ENCODE results near the gene ELL. TPM values are rescaled to one million over a fixed set of nuclear protein-coding genes. Genes with fewer than 3 reads are reported as not detected.

Gene ELL
- polyA plus RNA-seq, 1 of the 3 experiments (the other 2 are of a cell fraction), result 7.4 TPM

DNA sequence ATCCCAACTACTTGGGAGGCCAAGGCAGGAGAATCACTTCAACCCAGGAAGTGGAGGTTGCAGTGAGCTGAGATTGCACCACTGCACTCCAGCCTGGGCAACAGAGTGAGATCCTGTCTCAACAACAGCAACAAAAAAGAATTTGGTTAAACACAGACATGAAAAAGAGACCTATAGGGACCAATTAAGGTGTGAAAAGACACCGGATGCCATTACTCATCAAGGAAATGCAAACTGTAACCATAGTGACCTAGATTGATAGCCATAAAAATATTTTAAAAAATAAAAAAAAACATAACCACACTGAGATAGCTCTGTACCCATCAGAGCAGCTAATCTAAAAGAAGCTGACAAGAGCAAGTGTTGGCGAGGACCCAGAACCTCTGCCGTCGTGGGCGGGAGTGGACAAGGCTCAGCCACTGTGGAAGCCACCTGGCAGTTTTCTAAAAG is 46.8 kb downstream of the ELL start:
- Histone ChIP-seq H3K27ac (ENCODE audit: low read depth in 2 of 2, low read length in 1 of 2) (no peak overlapping the region), H3K36me3 (replicated peaks in 1 of 2; ENCODE audit: control insufficient read depth in 1 of 2, insufficient read depth in 2 of 2, low read length in 1 of 2) (no peaks in the 10 kb centered on the region), H3K27me3 (ENCODE audit: insufficient read depth) (no peaks in the 10 kb centered on the region), H4K20me1 (ENCODE audit: insufficient read depth) (peaks cover 31% of the 10 kb centered on the region), H2AFZ (ENCODE audit: low read depth) (no peak overlapping the region), H3K79me2 (ENCODE audit: insufficient read depth) (peaks cover 60% of the 10 kb centered on the region), H3K9me2 (no peaks in the 10 kb centered on the region), H3F3A (replicated peaks; ENCODE audit: insufficient read depth) (peaks cover 9% of the 10 kb centered on the region), H3K4me2 (no peak overlapping the region), H3K4me1 (ENCODE audit: control insufficient read depth in 1 of 2, insufficient read depth in 2 of 2, low read depth in 1 of 2, low read length in 1 of 2) (peaks cover 16% of the 10 kb centered on the region in 2 experiments; a peak in 2 of 4 replicates), H3K9me3 (no peaks in the 10 kb centered on the region), H3K4me3 (ENCODE audit: low read depth in 2 of 2, low read length in 1 of 2) (no peak overlapping the region), H3K9ac (no peak overlapping the region)
- WGBS (ENCODE audit: low lambda C conversion rate), result 90% methylated on average over 5 of the region's 5 CpGs
- POLR2A ChIA-PET, result no interaction called here
- TF ChIP-seq TAF1 (IDR thresholded peaks at IDR 0.05; ENCODE audit: borderline replicate concordance, low read depth, low read length) (no peak), RFX5 (IDR thresholded peaks at IDR 0.05; ENCODE audit: low read length) (no peak), RXRA (IDR thresholded peaks at IDR 0.05; ENCODE audit: borderline replicate concordance, low read depth) (no peak), NFIC (IDR thresholded peaks at IDR 0.05; ENCODE audit: borderline replicate concordance) (no peak), MXI1 (IDR thresholded peaks at IDR 0.05; ENCODE audit: low read depth, low read length) (no peak), SIN3A (IDR thresholded peaks at IDR 0.05; ENCODE audit: borderline replicate concordance, low read depth, low read length) (no peak), YY1 (IDR thresholded peaks at IDR 0.05; ENCODE audit: low read depth) (no peak), CHD2 (IDR thresholded peaks at IDR 0.05; ENCODE audit: low read length, partially characterized antibody) (no peak), NRF1 (IDR thresholded peaks at IDR 0.05; ENCODE audit: low read depth, low read length) (no peak), JUND (IDR thresholded peaks at IDR 0.05) (no peak), POLR2AphosphoS5 (IDR thresholded peaks at IDR 0.05; ENCODE audit: low read depth, low read length) (no peak), GATA2 (CRISPR knock-in tag; IDR thresholded peaks at IDR 0.05) (no peak)
- TF ChIP-seq, protein P1, sequence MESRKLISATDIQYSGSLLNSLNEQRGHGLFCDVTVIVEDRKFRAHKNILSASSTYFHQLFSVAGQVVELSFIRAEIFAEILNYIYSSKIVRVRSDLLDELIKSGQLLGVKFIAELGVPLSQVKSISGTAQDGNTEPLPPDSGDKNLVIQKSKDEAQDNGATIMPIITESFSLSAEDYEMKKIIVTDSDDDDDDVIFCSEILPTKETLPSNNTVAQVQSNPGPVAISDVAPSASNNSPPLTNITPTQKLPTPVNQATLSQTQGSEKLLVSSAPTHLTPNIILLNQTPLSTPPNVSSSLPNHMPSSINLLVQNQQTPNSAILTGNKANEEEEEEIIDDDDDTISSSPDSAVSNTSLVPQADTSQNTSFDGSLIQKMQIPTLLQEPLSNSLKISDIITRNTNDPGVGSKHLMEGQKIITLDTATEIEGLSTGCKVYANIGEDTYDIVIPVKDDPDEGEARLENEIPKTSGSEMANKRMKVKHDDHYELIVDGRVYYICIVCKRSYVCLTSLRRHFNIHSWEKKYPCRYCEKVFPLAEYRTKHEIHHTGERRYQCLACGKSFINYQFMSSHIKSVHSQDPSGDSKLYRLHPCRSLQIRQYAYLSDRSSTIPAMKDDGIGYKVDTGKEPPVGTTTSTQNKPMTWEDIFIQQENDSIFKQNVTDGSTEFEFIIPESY (IDR thresholded peaks at IDR 0.05; ENCODE audit: borderline replicate concordance, low read depth), result no peak
- TF ChIP-seq, protein P2, sequence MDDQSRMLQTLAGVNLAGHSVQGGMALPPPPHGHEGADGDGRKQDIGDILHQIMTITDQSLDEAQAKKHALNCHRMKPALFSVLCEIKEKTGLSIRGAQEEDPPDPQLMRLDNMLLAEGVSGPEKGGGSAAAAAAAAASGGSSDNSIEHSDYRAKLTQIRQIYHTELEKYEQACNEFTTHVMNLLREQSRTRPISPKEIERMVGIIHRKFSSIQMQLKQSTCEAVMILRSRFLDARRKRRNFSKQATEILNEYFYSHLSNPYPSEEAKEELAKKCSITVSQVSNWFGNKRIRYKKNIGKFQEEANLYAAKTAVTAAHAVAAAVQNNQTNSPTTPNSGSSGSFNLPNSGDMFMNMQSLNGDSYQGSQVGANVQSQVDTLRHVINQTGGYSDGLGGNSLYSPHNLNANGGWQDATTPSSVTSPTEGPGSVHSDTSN (IDR thresholded peaks at IDR 0.05), result no peak
- TF ChIP-seq, protein P3, sequence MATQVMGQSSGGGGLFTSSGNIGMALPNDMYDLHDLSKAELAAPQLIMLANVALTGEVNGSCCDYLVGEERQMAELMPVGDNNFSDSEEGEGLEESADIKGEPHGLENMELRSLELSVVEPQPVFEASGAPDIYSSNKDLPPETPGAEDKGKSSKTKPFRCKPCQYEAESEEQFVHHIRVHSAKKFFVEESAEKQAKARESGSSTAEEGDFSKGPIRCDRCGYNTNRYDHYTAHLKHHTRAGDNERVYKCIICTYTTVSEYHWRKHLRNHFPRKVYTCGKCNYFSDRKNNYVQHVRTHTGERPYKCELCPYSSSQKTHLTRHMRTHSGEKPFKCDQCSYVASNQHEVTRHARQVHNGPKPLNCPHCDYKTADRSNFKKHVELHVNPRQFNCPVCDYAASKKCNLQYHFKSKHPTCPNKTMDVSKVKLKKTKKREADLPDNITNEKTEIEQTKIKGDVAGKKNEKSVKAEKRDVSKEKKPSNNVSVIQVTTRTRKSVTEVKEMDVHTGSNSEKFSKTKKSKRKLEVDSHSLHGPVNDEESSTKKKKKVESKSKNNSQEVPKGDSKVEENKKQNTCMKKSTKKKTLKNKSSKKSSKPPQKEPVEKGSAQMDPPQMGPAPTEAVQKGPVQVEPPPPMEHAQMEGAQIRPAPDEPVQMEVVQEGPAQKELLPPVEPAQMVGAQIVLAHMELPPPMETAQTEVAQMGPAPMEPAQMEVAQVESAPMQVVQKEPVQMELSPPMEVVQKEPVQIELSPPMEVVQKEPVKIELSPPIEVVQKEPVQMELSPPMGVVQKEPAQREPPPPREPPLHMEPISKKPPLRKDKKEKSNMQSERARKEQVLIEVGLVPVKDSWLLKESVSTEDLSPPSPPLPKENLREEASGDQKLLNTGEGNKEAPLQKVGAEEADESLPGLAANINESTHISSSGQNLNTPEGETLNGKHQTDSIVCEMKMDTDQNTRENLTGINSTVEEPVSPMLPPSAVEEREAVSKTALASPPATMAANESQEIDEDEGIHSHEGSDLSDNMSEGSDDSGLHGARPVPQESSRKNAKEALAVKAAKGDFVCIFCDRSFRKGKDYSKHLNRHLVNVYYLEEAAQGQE (IDR thresholded peaks at IDR 0.05; ENCODE audit: low read depth, low read length), result no peak
- TF ChIP-seq, protein P4, sequence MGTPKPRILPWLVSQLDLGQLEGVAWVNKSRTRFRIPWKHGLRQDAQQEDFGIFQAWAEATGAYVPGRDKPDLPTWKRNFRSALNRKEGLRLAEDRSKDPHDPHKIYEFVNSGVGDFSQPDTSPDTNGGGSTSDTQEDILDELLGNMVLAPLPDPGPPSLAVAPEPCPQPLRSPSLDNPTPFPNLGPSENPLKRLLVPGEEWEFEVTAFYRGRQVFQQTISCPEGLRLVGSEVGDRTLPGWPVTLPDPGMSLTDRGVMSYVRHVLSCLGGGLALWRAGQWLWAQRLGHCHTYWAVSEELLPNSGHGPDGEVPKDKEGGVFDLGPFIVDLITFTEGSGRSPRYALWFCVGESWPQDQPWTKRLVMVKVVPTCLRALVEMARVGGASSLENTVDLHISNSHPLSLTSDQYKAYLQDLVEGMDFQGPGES (IDR thresholded peaks at IDR 0.05; ENCODE audit: low read depth, low read length), result no peak
- CTCF ChIA-PET, result interaction anchor here (0.9 to 6.5 kb wide), 4 partner anchors 15 to 113 kb away, joined by 3 to 63 read pairs (median 8); partner anchors contain the start of gene REX1BD
- no peak for DNase-seq
